SK-N-SH treated with all-trans-retinoic acid at 6 μM for 48 hours (cell line): ENCODE results near the gene MAP7D1.

ENCODE experiments used
- ATAC-seq: fragments of 200-7000 bp; cut with Tn5 transposase; 3 replicates; pipeline ENCODE4 v1.9.1; 2020; ENCODE audit warnings: mild to moderate bottlenecking, moderate library complexity
- ARNTL ChIP-seq: fragments of 450-650 bp; formaldehyde crosslinking; IDR thresholded peaks from 2 replicates; pipeline ENCODE4 v1.5.0; 2020; ENCODE audit warnings: low read depth, mild to moderate bottlenecking, moderate library complexity, borderline replicate concordance
- BACH2 ChIP-seq: fragments of 250-450 bp; sonication (Bioruptor Pico); IDR thresholded peaks from 2 replicates; pipeline ENCODE4 v1.9.0; 2021; ENCODE audit warnings: mild to moderate bottlenecking, borderline replicate concordance
- CSDC2 ChIP-seq: fragments of 250-450 bp; sonication (Bioruptor Pico); IDR thresholded peaks from 2 replicates; pipeline ENCODE4 v1.5.0; 2020; ENCODE audit warnings: mild to moderate bottlenecking, moderate library complexity
- CSRNP3 ChIP-seq: fragments of 250-450 bp; sonication (Bioruptor Pico); IDR thresholded peaks from 2 replicates; pipeline ENCODE4 v1.5.1; 2021; ENCODE audit warnings: mild to moderate bottlenecking, moderate library complexity
- GLIS3 ChIP-seq: fragments of 250-450 bp; sonication (Bioruptor Pico); IDR thresholded peaks from 2 replicates; pipeline ENCODE4 v1.5.0; 2020; ENCODE audit warnings: mild to moderate bottlenecking, moderate library complexity
- ISL1 ChIP-seq: fragments of 250-450 bp; sonication (Bioruptor Pico); IDR thresholded peaks from 2 replicates; pipeline ENCODE4 v2.1.2; 2022; ENCODE audit warnings: mild to moderate bottlenecking, moderate library complexity
- PATZ1 ChIP-seq: fragments of 250-450 bp; sonication (Bioruptor Pico); IDR thresholded peaks from 2 replicates; pipeline ENCODE4 v1.8.0; 2020; ENCODE audit warnings: mild to moderate bottlenecking, moderate library complexity, borderline replicate concordance
- POU6F1 ChIP-seq: fragments of 250-450 bp; sonication (Bioruptor Pico); IDR thresholded peaks from 2 replicates; pipeline ENCODE4 v1.8.0; 2021; ENCODE audit warnings: low read depth, mild to moderate bottlenecking, moderate library complexity, borderline replicate concordance
- PPARA ChIP-seq: fragments of 250-450 bp; sonication (Bioruptor Pico); IDR thresholded peaks from 2 replicates; pipeline ENCODE4 v1.5.0; 2020; ENCODE audit warnings: mild to moderate bottlenecking, borderline replicate concordance
- RARB ChIP-seq: fragments of 250-450 bp; sonication (Bioruptor Pico); IDR thresholded peaks from 2 replicates; pipeline ENCODE4 v1.8.0; 2021; ENCODE audit warnings: mild to moderate bottlenecking, moderate library complexity
- SNAI2 ChIP-seq: fragments of 250-450 bp; sonication (Bioruptor Pico); IDR thresholded peaks from 2 replicates; pipeline ENCODE4 v1.5.0; 2020; ENCODE audit warnings: mild to moderate bottlenecking, moderate library complexity
- TOX ChIP-seq: fragments of 250-450 bp; sonication (Bioruptor Pico); IDR thresholded peaks from 2 replicates; pipeline ENCODE4 v1.8.0; 2021; ENCODE audit warnings: mild to moderate bottlenecking, moderate library complexity, borderline replicate concordance
- TSHZ2 ChIP-seq: fragments of 250-450 bp; sonication (Bioruptor Pico); IDR thresholded peaks from 2 replicates; pipeline ENCODE4 v1.5.0; 2020; ENCODE audit warnings: mild to moderate bottlenecking, moderate library complexity
- ZFP3 ChIP-seq: fragments of 250-450 bp; sonication (Bioruptor Pico); IDR thresholded peaks from 2 replicates; pipeline ENCODE4 v1.5.0; 2020; ENCODE audit warnings: mild to moderate bottlenecking, moderate library complexity
- ZFP30 ChIP-seq: fragments of 450-650 bp; formaldehyde crosslinking; IDR thresholded peaks from 2 replicates; pipeline ENCODE4 v1.5.0; 2022; ENCODE audit warnings: mild to moderate bottlenecking, moderate library complexity
- ZNF565 ChIP-seq: fragments of 450-650 bp; formaldehyde crosslinking; conservative IDR thresholded peaks from 2 replicates; pipeline ENCODE4 v1.5.0; 2020; ENCODE audit warnings: low read depth, mild to moderate bottlenecking, moderate library complexity
- ZNF70 ChIP-seq: fragments of 450-650 bp; formaldehyde crosslinking; IDR thresholded peaks from 2 replicates; pipeline ENCODE4 v1.5.0; 2020; ENCODE audit warnings: mild to moderate bottlenecking, moderate library complexity

Gene MAP7D1

GRCh38 chr1:36115931-36116330 is 40.0 kb upstream of the MAP7D1 start:
- peak; percentile 20; the same call in 2 of the 3 replicates for ATAC-seq

GRCh38 chr1:36116901-36117300 is 39.1 kb upstream of the MAP7D1 start:
- no peak for ATAC-seq
- TF ChIP-seq CSDC2 (no peak), TOX (no peak), PPARA (CRISPR knock-in tag) (no peak), ISL1 (no peak), SNAI2 (CRISPR knock-in tag) (no peak), RARB (CRISPR knock-in tag) (no peak), CSRNP3 (CRISPR knock-in tag) (no peak)

More at GRCh38 chr1:36115931-36116330, 40.0 kb upstream of the MAP7D1 start:
- TF ChIP-seq GLIS3 (CRISPR knock-in tag) = no peak
- no peak for TF ChIP-seq TOX
- no peak for TF ChIP-seq BACH2 (CRISPR knock-in tag)
- no peak for TF ChIP-seq SNAI2 (CRISPR knock-in tag)
- TF ChIP-seq, all 23 proteins: peak for 0

GRCh38 chr1:36118447-36119204 is 37.3 kb upstream of the MAP7D1 start:
- ATAC-seq = no peak
- TF ChIP-seq CSRNP3 (CRISPR knock-in tag) = no peak
- no peak for TF ChIP-seq ARNTL
- TF ChIP-seq CSDC2 = no peak
- TF ChIP-seq TSHZ2 (CRISPR knock-in tag) = no peak
- no peak for TF ChIP-seq ZNF565 (CRISPR knock-in tag)

GRCh38 chr1:36119456-36119855 is 36.5 kb upstream of the MAP7D1 start:
- no peak for TF ChIP-seq CSRNP3 (CRISPR knock-in tag)
- no peak for TF ChIP-seq PATZ1 (CRISPR knock-in tag)
- no peak for TF ChIP-seq GLIS3 (CRISPR knock-in tag)
- no peak for TF ChIP-seq ZFP30 (CRISPR knock-in tag)
- TF ChIP-seq POU6F1 (CRISPR knock-in tag) = no peak
- TF ChIP-seq BACH2 (CRISPR knock-in tag) = no peak
- no peak for TF ChIP-seq ZNF70 (CRISPR knock-in tag)
- no peak for TF ChIP-seq ZFP3 (CRISPR knock-in tag)
- TF ChIP-seq ZNF565 (CRISPR knock-in tag) = no peak
- ATAC-seq = no peak
